Activated T-cell treated with anti-CD3 and anti-CD28 coated beads for 24 hours (primary cell): ENCODE data around the gene CALCOCO2.

Experiments used
- DNase-seq: peaks from one replicate; pipeline ENCODE4 v3.0.0-alpha.2; 2020; ENCODE audit warnings: low read depth

CALCOCO2 gene

DNA sequence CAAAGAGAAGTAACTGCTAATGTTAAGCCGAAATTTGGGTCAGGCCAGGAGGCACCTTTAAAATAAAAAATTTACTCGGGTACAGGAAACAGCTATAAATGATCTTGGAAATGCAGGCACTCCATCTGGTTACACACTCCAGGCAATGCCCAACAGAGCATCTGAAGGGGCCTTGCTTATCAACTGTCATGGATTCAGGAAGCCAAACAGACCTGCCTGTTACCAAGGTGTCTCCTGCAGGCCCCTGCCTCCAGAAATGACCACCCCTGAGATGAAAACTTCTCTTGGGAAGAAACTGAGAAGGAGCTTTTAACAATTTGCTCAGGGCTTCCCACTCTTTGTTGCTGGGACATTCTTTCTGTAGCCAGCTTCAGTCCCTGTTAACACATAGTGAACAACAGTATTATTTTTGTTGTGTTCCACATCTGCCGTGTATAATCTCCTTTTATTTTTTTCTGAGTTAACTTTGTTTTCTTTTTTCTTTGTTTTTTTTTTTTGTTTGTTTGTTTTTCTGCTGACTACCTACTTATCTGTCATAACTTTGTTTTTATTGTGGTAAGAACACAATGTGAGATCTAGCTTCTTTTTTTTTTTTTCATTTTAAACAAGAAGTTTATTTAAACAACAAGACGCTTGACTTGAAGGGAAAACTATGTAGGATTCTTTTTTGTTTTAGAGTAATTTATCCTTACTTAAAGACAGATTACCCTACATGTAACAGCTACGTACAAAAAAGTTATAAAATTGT is 43.0 kb downstream of the CALCOCO2 start:
- DNase-seq: no peak

DNA sequence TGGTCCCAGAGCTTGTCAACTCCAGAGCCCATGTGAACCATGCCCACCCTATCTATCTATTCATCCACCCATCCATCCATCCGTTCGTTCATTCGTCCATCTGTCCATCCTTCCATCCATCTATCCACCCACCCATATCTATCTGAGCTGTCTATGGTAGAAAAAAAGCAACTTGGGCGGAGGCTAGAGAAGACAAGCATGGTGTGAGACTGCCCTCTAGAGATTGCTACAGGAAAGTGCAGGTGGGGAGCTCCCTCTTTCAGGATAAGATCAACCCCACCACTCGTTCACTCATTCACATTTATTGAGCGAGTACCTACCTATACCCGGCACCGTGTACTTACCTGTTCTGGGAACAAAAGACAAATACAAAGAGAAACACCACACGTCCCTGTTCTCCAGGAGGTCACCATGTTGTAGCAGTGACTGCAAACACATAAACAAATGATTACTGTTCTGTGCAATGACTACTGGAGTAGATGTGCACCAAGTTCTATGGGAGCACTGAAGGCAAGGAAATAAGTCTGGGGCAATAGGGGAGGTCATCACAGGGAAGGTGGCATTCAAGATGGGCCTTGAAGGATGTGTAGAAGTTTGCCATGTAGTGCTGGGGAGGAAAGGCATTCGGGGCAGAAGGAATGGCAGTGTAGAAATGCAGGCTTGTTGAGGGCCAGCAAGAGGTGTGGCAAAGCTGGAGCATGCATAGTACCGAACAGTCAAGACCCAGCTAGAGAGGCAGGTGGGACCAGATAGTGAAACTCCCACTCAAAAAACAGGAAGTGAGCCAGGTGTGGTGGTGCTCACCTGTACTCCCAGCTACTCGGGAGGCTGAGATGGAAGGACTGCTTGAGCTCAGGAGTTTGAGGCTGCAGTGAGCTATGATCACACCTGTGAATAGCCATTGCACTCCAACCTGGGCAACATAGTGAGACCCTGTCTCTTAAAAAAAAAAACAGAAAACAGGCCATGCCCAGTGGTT is 48.4 kb downstream of the CALCOCO2 start:
- DNase-seq: peak; percentile 45

- no peak for DNase-seq
Observed at GRCh38 chr17:48882272-48882671, 51.4 kb downstream of the CALCOCO2 start.

GRCh38 chr17:48883171-48883570 is 52.3 kb downstream of the CALCOCO2 start:
- no peak for DNase-seq

DNA sequence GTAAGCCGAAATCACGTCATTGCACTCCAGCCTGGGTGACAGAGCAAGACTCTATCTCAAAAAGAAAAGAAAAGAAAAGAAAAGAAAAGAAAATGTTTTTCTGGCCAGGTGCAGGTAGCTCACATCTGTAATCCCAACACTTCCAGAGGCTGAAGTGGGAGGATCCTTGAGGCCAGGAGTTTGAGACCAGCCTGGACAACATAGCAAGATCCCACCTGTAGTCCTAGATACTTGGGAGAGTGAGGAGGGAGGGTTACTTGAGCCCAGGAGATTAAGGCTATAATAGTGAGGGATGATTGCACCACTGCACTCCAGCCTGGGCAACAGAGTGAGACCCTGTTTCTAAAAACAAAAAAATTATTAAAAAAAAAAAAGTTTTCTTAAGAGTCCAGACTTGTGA is 59.3 kb downstream of the CALCOCO2 start:
- no peak for DNase-seq

- DNase-seq: no peak
Observed at GRCh38 chr17:48892940-48893645, 62.3 kb downstream of the CALCOCO2 start.

GRCh38 chr17:48893646-48894508 is 63.0 kb downstream of the CALCOCO2 start:
- DNase-seq: no peak

- no peak for DNase-seq
Observed at GRCh38 chr17:48894886-48895285, 64.1 kb downstream of the CALCOCO2 start.

GRCh38 chr17:48901241-48901640 is 70.4 kb downstream of the CALCOCO2 start:
- no peak for DNase-seq

DNA sequence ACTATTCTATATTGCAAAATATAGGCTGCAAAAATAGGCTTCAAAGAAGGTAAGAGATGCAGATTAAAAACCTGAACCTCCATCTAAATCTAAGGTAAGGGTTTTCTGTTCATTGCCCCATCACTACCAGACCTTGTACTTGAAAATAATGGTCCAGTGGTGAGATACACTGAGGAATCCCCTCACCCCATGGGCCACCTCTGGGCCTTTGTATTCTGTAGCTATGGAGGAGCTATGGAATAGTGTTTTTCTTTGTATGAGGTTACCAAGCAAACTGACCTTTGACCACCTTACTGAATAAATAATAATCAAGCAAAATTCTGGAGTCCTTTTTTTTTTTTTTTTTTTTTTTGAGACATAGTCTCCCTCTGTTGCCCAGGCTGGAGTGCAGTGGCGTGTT is 72.6 kb downstream of the CALCOCO2 start:
- no peak for DNase-seq

GRCh38 chr17:48904428-48904827 is 73.6 kb downstream of the CALCOCO2 start:
- DNase-seq: no peak

DNA sequence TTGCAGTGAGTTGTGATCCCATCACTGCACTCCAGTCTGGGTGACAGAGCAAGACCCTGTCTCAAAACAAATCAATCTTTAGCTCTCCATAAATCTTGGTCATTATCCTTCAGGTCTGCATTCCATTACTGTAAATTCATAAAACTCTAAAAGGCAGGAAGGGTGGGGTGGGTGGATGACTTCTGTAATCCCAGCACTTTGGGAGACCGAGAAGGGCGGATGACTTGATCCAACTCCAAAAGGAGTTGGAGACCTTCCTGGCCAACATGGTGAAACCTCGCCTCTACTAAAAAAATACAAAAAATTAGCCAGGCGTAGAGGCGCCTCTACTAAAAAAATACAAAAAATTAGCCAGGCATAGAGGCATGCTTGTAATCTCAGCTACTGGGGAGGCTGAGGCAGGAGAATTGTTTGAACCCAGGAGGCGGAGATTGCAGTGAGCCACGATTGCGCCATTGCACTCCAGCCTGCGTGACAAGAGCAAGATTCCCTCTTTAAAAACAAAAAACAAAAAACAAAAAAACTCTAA is 75.2 kb downstream of the CALCOCO2 start:
- DNase-seq: no peak

DNA sequence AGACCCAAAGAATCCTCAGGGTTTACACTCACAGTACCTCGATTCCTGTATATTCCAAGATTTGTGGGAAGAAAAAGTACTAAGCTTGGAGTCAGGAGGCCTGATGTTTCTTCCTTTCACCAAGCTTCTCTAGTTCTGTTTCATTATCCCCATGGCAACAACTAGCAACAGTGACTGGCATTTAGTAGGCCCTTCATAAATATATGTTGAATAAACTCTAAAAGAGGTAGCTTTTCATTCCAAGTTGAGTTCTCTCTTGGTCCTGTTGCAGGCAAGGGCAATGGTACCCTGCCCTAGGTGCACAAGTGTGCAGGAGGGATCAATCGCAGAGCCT is 76.8 kb downstream of the CALCOCO2 start:
- DNase-seq: no peak

- DNase-seq: peak; percentile 86
Observed at GRCh38 chr17:48908047-48908843, 77.4 kb downstream of the CALCOCO2 start, which contains the start of gene UBE2Z. Gene UBE2Z (plus strand): TSS chr17:48908407. CDS start chr17:48908504, 97 bp downstream.

DNA sequence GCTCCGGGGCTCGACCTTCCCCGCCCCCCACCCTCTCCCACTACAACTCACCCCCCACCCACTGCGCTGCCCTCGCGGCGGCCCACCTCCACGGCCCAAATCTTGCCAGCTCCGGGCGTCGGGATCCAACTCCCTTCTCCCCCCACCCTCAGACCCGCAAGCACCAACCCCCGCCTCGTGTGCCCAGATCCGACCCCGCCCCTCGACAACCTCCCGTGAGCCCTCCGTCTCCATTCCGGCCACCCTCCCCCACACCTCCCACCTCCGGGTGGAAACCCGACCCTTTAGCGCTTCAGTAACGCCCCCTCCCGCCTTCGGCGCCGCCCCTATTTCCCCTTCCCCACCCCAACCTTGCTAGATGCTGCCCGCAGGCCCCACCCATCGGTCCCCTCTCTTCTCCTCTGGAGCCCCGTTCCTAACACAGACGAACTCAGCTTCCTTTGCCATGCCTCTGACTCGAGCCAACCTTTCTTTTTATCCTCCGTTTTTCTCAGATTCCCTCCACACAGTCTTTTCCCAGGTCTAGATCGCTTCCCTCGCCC is 78.1 kb downstream of the CALCOCO2 start:
- peak; percentile 88 for DNase-seq

GRCh38 chr17:48909783-48910182 is 78.9 kb downstream of the CALCOCO2 start:
- no peak for DNase-seq

- DNase-seq: no peak
Observed at GRCh38 chr17:48910370-48910769, 79.5 kb downstream of the CALCOCO2 start.

- DNase-seq: no peak
Observed at GRCh38 chr17:48912476-48912875, 81.6 kb downstream of the CALCOCO2 start.
